ENCODE results near the gene RTTN.

The RTTN gene

DNA sequence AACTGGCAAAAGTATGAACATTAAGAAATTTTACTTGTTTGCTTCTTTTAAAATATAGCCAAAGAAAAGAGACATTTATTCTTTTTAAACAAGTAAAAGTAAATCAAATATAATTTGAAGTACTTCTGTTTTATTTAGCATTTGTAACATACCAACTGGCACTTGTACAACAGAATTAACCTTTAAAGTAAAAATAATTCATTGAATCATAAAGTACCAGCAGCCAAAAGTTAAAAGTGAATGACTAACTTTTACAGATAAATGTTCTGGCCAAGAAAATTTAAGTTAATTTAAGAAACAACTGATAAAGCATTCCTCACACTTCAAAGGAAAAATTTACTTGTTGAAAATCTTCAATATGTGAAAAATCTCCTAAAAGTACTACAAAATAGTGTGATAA lies 23.8 kb downstream of the RTTN start:
- no peak overlapping the region for H3K4me2 ChIP-seq (ENCODE audit: low read depth, low read length)
- no peaks in the 10 kb centered on the region for H3K9me2 ChIP-seq (replicated peaks; ENCODE audit: insufficient read depth, low read length)
- H3K79me2 ChIP-seq (ENCODE audit: low read length) = peaks cover 39% of the 10 kb centered on the region
- H3K27me3 ChIP-seq (replicated peaks; ENCODE audit: insufficient read depth, low read length) = no peaks in the 10 kb centered on the region
- no peak overlapping the region for H2AFZ ChIP-seq (ENCODE audit: low read length)
- TF ChIP-seq EZH2 (optimal IDR thresholded peaks at IDR 0.05; ENCODE audit: low read depth, low read length) = no peak
- no peak for TF ChIP-seq EZH2phosphoT487 (IDR thresholded peaks at IDR 0.05; ENCODE audit: low read length)
- TF ChIP-seq, protein P1, sequence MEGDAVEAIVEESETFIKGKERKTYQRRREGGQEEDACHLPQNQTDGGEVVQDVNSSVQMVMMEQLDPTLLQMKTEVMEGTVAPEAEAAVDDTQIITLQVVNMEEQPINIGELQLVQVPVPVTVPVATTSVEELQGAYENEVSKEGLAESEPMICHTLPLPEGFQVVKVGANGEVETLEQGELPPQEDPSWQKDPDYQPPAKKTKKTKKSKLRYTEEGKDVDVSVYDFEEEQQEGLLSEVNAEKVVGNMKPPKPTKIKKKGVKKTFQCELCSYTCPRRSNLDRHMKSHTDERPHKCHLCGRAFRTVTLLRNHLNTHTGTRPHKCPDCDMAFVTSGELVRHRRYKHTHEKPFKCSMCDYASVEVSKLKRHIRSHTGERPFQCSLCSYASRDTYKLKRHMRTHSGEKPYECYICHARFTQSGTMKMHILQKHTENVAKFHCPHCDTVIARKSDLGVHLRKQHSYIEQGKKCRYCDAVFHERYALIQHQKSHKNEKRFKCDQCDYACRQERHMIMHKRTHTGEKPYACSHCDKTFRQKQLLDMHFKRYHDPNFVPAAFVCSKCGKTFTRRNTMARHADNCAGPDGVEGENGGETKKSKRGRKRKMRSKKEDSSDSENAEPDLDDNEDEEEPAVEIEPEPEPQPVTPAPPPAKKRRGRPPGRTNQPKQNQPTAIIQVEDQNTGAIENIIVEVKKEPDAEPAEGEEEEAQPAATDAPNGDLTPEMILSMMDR (IDR thresholded peaks at IDR 0.05; ENCODE audit: low read length) = no peak
- DNase-seq = no peak
- H3K9ac ChIP-seq (ENCODE audit: low read length) = no peak overlapping the region
- H3K4me3 ChIP-seq (ENCODE audit: low read length) = no peak overlapping the region
- H3K36me3 ChIP-seq (replicated peaks; ENCODE audit: insufficient read depth, low read length) = peaks cover 6% of the 10 kb centered on the region; the same call in 1 of the 2 replicates
- no peaks in the 10 kb centered on the region for H3K4me1 ChIP-seq (ENCODE audit: low read length)
- H3F3A ChIP-seq (ENCODE audit: insufficient read depth, low read length) = no peaks in the 10 kb centered on the region
- no peaks in the 10 kb centered on the region for H4K20me1 ChIP-seq (ENCODE audit: insufficient read depth, low read length)
- H3K27ac ChIP-seq (ENCODE audit: low read length) = no peak overlapping the region
- no peaks in the 10 kb centered on the region for H3K9me3 ChIP-seq (replicated peaks; ENCODE audit: insufficient read depth, low read length)

- H3K4me3 ChIP-seq (ENCODE audit: low read length) = no peak overlapping the region
- DNase-seq = no peak
- H3K36me3 ChIP-seq (replicated peaks; ENCODE audit: insufficient read depth, low read length) = peaks cover 6% of the 10 kb centered on the region; the same call in 1 of the 2 replicates
- H3K9me2 ChIP-seq (replicated peaks; ENCODE audit: insufficient read depth, low read length) = no peaks in the 10 kb centered on the region
- H3K4me2 ChIP-seq (ENCODE audit: low read depth, low read length) = no peak overlapping the region
- no peaks in the 10 kb centered on the region for H3F3A ChIP-seq (ENCODE audit: insufficient read depth, low read length)
- no peak overlapping the region for H3K9ac ChIP-seq (ENCODE audit: low read length)
- no peaks in the 10 kb centered on the region for H3K9me3 ChIP-seq (replicated peaks; ENCODE audit: insufficient read depth, low read length)
- H3K4me1 ChIP-seq (ENCODE audit: low read length) = no peaks in the 10 kb centered on the region
- no peak overlapping the region for H2AFZ ChIP-seq (ENCODE audit: low read length)
- TF ChIP-seq EZH2phosphoT487 (IDR thresholded peaks at IDR 0.05; ENCODE audit: low read length) (no peak), EZH2 (optimal IDR thresholded peaks at IDR 0.05; ENCODE audit: low read depth, low read length) (no peak)
- TF ChIP-seq, protein P1 (IDR thresholded peaks at IDR 0.05; ENCODE audit: low read length) = no peak
- no peaks in the 10 kb centered on the region for H3K27me3 ChIP-seq (replicated peaks; ENCODE audit: insufficient read depth, low read length)
- no peak overlapping the region for H3K27ac ChIP-seq (ENCODE audit: low read length)
- H4K20me1 ChIP-seq (ENCODE audit: insufficient read depth, low read length) = no peaks in the 10 kb centered on the region
- H3K79me2 ChIP-seq (ENCODE audit: low read length) = peaks cover 32% of the 10 kb centered on the region
Measured at GRCh38 chr18:70181015-70181414, 24.5 kb downstream of the RTTN start.

DNA sequence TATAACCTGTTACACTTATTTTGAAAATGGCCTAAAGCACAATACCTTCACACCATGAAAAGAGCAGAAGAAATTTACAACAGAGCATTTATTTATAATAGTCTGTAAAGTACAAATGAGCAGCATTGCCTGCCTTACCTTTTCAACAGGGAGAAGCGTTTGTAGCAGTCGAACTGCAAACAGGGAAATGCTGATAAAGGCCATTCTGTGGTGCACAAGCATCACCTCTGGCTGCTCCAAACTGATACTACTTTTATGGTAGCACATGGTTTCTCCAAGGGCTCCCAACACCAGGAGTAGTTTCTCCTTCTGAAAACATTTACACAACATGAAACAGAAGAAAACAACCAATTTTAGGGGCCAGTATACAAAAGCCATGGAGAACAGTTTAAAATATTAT lies 28.9 kb downstream of the RTTN start:
- TF ChIP-seq EZH2phosphoT487 (IDR thresholded peaks at IDR 0.05; ENCODE audit: low read length) (no peak), EZH2 (optimal IDR thresholded peaks at IDR 0.05; ENCODE audit: low read depth, low read length) (no peak)
- TF ChIP-seq, protein P1 (IDR thresholded peaks at IDR 0.05; ENCODE audit: low read length) = no peak
- Histone ChIP-seq H3K27ac (ENCODE audit: low read length) (no peak overlapping the region), H3K36me3 (replicated peaks; ENCODE audit: insufficient read depth, low read length) (0 out of 2 replicates have a peak, but pooled peaks cover 8% of the 10 kb centered on the region), H3F3A (ENCODE audit: insufficient read depth, low read length) (no peaks in the 10 kb centered on the region), H3K9me2 (replicated peaks; ENCODE audit: insufficient read depth, low read length) (no peaks in the 10 kb centered on the region), H3K9me3 (replicated peaks; ENCODE audit: insufficient read depth, low read length) (no peaks in the 10 kb centered on the region), H3K4me1 (ENCODE audit: low read length) (no peaks in the 10 kb centered on the region), H3K9ac (ENCODE audit: low read length) (no peak overlapping the region), H3K4me2 (ENCODE audit: low read depth, low read length) (no peak overlapping the region), H4K20me1 (ENCODE audit: insufficient read depth, low read length) (no peaks in the 10 kb centered on the region), H2AFZ (ENCODE audit: low read length) (no peak overlapping the region), H3K27me3 (replicated peaks; ENCODE audit: insufficient read depth, low read length) (no peaks in the 10 kb centered on the region), H3K79me2 (ENCODE audit: low read length) (peaks cover 21% of the 10 kb centered on the region), H3K4me3 (ENCODE audit: low read length) (no peak overlapping the region)
- DNase-seq = no peak
